Panc1 (cell line): ENCODE measurements around the gene CLDN9. TPM values are rescaled to one million over a fixed set of nuclear protein-coding genes. Genes with fewer than 3 reads are reported as not detected.

Experiments used
- ATAC-seq: fragments of 200-7000 bp; cut with Tn5 transposase; 2 replicates; pipeline ENCODE4 v1.9.1; 2020; ENCODE audit warnings: mild to moderate bottlenecking, moderate library complexity
- BruUV-seq: library from RNA; stranded (reverse); fragments of 400-500 nt; replicated peaks from 2 replicates; lab custom pipeline; 2021; lab: Mats Ljungman, UMichigan
- CTCF ChIA-PET: fragments of 300-600 bp; sonication (Branson Sonifier 250); formaldehyde crosslinking; loops from one replicate; lab custom pipeline; 2022; ENCODE audit warnings: antibody characterized with exemption; lab: Charles Lee
- POLR2A ChIA-PET: fragments of 300-600 bp; sonication (Branson Sonifier 250); formaldehyde crosslinking; loops from one replicate; lab custom pipeline; 2022; ENCODE audit warnings: antibody characterized with exemption; lab: Charles Lee
- DNase-seq: peaks from one replicate; pipeline ENCODE4 v3.0.0-alpha.2; 2010; ENCODE audit warnings: low read depth, low spot score
- H3K27ac ChIP-seq: 2 replicates; pipeline ENCODE4 v1.5.1; 2011; ENCODE audit warnings: mild to moderate bottlenecking, low read length, inconsistent platforms
- H3K27me3 ChIP-seq: fragments of 200-500 bp; sonication (Bioruptor generic); 2 replicates; pipeline ENCODE4 v1.6.0; 2014; ENCODE audit warnings: low read length, inconsistent platforms; ENCODE audit not compliant: control insufficient read depth, insufficient read depth
- H3K36me3 ChIP-seq: fragments of 200-500 bp; sonication (Bioruptor generic); 2 replicates; pipeline ENCODE4 v1.5.1; 2014; ENCODE audit warnings: inconsistent platforms, mild to moderate bottlenecking, low read length, moderate library complexity; ENCODE audit not compliant: control insufficient read depth, insufficient read depth
- H3K4me1 ChIP-seq: 2 replicates; pipeline ENCODE4 v1.5.1; 2011; ENCODE audit warnings: inconsistent platforms, mild to moderate bottlenecking, low read length, moderate library complexity; ENCODE audit not compliant: control insufficient read depth, insufficient read depth
- H3K4me3 ChIP-seq, 2 experiments: 2 replicates each; pipeline ENCODE4 v1.5.1; 2011 to 2012; ENCODE audit warnings: low read depth in 2 of 2, low read length in 2 of 2, mild to moderate bottlenecking in 2 of 2, inconsistent platforms in 1 of 2, moderate library complexity in 1 of 2
- H3K9me3 ChIP-seq: fragments of 200-500 bp; sonication (Bioruptor generic); 2 replicates; pipeline ENCODE4 v1.5.1; 2014; ENCODE audit warnings: low read depth, mild to moderate bottlenecking, inconsistent platforms, low read length, moderate library complexity; ENCODE audit not compliant: control insufficient read depth, insufficient read depth
- POLR2AphosphoS5 ChIP-seq: IDR thresholded peaks from 2 replicates; pipeline ENCODE4 v1.6.1; 2012; ENCODE audit warnings: mild to moderate bottlenecking, low read depth, low read length, moderate library complexity
- SIN3A ChIP-seq: IDR thresholded peaks from 2 replicates; pipeline ENCODE4 v1.6.1; 2012; ENCODE audit warnings: low read depth, mild to moderate bottlenecking, low read length, moderate library complexity, borderline replicate concordance; ENCODE audit not compliant: insufficient read depth
- TCF7L2 ChIP-seq: IDR thresholded peaks from 2 replicates; pipeline ENCODE4 v1.6.1; 2011; ENCODE audit warnings: mild to moderate bottlenecking, low read depth, low read length, inconsistent platforms
- in situ Hi-C: cut with HindIII; loops from 2 replicates; pipeline ENCODE4 v1.10.0; 2016; ENCODE audit warnings: low sequenced_read_pairs, low pct_unique_long_range_greater_than_20kb
- intact Hi-C: fragments of 100-400 bp; cut with micrococcal nuclease; formaldehyde crosslinking; loops from one replicate; pipeline ENCODE4 v1.10.0; 2022; ENCODE audit not compliant: unreplicated experiment
- total RNA-seq: library from RNA; stranded (reverse); gene quantifications from one replicate; pipeline ENCODE4 v1.2.1, GENCODE V29; 2021; ENCODE audit not compliant: unreplicated experiment
- TF ChIP-seq, protein P1 (sequence below), 2 experiments: IDR thresholded peaks; 2 replicates each; pipeline ENCODE4 v1.6.1; 2011 to 2012; ENCODE audit warnings: low read depth in 2 of 2, control low read depth in 1 of 2, low read length in 1 of 2, mild to moderate bottlenecking in 1 of 2, moderate library complexity in 1 of 2; ENCODE audit not compliant: insufficient read depth in 1 of 2
- TF ChIP-seq, protein P2 (sequence below): fragments of 450-650 bp; IDR thresholded peaks from 2 replicates; pipeline ENCODE4 v1.5.1; 2017; ENCODE audit warnings: mild to moderate bottlenecking

CLDN9 gene
- total RNA-seq, 1 experiment from 2014 or later: 1.6 TPM

- H3K9me3 ChIP-seq: no peaks in the 10 kb centered on the region
- no peaks in the 10 kb centered on the region for H3K36me3 ChIP-seq
- H3K27me3 ChIP-seq: no peaks in the 10 kb centered on the region
- intact Hi-C loops (no loop called here), in situ Hi-C loops (no loop called here)
- peak overlapping the region; percentile 69 to 70 for H3K4me3 ChIP-seq
- ATAC-seq (peak; percentile 55), DNase-seq (no peak)
- ChIA-PET CTCF (interaction anchor here (0.6 kb wide), 4 partner anchors 8 to 320 kb away, joined by 4 to 9 read pairs (median 6); no protein-coding TSS in a partner anchor), POLR2A (no interaction called here)
- peaks cover 48% of the 10 kb centered on the region for H3K4me1 ChIP-seq
- TF ChIP-seq POLR2AphosphoS5: peak; percentile 53; the same call in 1 of the 2 replicates
- no peak for TF ChIP-seq TCF7L2
- TF ChIP-seq, protein P1, sequence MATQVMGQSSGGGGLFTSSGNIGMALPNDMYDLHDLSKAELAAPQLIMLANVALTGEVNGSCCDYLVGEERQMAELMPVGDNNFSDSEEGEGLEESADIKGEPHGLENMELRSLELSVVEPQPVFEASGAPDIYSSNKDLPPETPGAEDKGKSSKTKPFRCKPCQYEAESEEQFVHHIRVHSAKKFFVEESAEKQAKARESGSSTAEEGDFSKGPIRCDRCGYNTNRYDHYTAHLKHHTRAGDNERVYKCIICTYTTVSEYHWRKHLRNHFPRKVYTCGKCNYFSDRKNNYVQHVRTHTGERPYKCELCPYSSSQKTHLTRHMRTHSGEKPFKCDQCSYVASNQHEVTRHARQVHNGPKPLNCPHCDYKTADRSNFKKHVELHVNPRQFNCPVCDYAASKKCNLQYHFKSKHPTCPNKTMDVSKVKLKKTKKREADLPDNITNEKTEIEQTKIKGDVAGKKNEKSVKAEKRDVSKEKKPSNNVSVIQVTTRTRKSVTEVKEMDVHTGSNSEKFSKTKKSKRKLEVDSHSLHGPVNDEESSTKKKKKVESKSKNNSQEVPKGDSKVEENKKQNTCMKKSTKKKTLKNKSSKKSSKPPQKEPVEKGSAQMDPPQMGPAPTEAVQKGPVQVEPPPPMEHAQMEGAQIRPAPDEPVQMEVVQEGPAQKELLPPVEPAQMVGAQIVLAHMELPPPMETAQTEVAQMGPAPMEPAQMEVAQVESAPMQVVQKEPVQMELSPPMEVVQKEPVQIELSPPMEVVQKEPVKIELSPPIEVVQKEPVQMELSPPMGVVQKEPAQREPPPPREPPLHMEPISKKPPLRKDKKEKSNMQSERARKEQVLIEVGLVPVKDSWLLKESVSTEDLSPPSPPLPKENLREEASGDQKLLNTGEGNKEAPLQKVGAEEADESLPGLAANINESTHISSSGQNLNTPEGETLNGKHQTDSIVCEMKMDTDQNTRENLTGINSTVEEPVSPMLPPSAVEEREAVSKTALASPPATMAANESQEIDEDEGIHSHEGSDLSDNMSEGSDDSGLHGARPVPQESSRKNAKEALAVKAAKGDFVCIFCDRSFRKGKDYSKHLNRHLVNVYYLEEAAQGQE (IDR thresholded peaks at IDR 0.05; ENCODE audit: insufficient read depth in 1 of 2, low read depth in 2 of 2, low read length in 1 of 2): 0 out of 4 replicates have a peak, but pooled peaks of 1 of the 2 experiments have one; percentile 37
- TF ChIP-seq, protein P2, sequence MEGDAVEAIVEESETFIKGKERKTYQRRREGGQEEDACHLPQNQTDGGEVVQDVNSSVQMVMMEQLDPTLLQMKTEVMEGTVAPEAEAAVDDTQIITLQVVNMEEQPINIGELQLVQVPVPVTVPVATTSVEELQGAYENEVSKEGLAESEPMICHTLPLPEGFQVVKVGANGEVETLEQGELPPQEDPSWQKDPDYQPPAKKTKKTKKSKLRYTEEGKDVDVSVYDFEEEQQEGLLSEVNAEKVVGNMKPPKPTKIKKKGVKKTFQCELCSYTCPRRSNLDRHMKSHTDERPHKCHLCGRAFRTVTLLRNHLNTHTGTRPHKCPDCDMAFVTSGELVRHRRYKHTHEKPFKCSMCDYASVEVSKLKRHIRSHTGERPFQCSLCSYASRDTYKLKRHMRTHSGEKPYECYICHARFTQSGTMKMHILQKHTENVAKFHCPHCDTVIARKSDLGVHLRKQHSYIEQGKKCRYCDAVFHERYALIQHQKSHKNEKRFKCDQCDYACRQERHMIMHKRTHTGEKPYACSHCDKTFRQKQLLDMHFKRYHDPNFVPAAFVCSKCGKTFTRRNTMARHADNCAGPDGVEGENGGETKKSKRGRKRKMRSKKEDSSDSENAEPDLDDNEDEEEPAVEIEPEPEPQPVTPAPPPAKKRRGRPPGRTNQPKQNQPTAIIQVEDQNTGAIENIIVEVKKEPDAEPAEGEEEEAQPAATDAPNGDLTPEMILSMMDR: peak; percentile 85
- TF ChIP-seq SIN3A: 0 out of 2 replicates have a peak, but pooled peaks have one; percentile 62
- H3K27ac ChIP-seq: peak overlapping the region; percentile 85
- no TSS peak for BruUV-seq
These were observed 42.9 kb upstream of the CLDN9 start for GRCh38 chr16:2969545-2970521.

- no peaks in the 10 kb centered on the region for H3K27me3 ChIP-seq
- ATAC-seq (no peak), DNase-seq (no peak)
- ChIA-PET POLR2A (no interaction called here), CTCF (interaction anchor here (0.6 kb wide), 1 partner anchor 8 kb away, joined by 6 read pairs; no protein-coding TSS in a partner anchor)
- intact Hi-C loops (no loop called here), in situ Hi-C loops (no loop called here)
- H3K36me3 ChIP-seq: no peaks in the 10 kb centered on the region
- no peaks in the 10 kb centered on the region for H3K9me3 ChIP-seq
- peaks cover 48% of the 10 kb centered on the region for H3K4me1 ChIP-seq
- H3K4me3 ChIP-seq: peak overlapping the region; percentile 69 to 70
- TF ChIP-seq POLR2AphosphoS5: no peak
- TF ChIP-seq, protein P1 (IDR thresholded peaks at IDR 0.05; ENCODE audit: insufficient read depth in 1 of 2, low read depth in 2 of 2, low read length in 1 of 2): no peak
- TF ChIP-seq, protein P2: no peak
- TF ChIP-seq SIN3A: no peak
- TF ChIP-seq TCF7L2: no peak
- no TSS peak for BruUV-seq
- H3K27ac ChIP-seq: peak overlapping the region; percentile 85
These were observed 42.2 kb upstream of the CLDN9 start for GRCh38 chr16:2970563-2970962.
